Fibroblast of mammary gland (primary cell): Measurements from ENCODE around the gene SMYD4.

Source experiments
- DNase-seq: peaks from one replicate; pipeline ENCODE4 v3.0.0-alpha.2; 2010; ENCODE audit warnings: low read depth
- H3K4me3 ChIP-seq: 2 replicates; pipeline ENCODE4 v1.5.1; 2011; ENCODE audit warnings: low read depth, mild to moderate bottlenecking, low read length, moderate library complexity; ENCODE audit not compliant: control insufficient read depth
- CTCF ChIP-seq: conservative IDR thresholded peaks from 2 replicates; pipeline ENCODE4 v1.5.1; 2011; ENCODE audit warnings: low read depth, low read length, inconsistent platforms; ENCODE audit not compliant: control insufficient read depth, insufficient read depth

SMYD4 gene

GRCh38 chr17:1785930-1786329 is 43.8 kb downstream of the SMYD4 start:
- TF ChIP-seq CTCF = no peak
- peak; percentile 70 for DNase-seq
- H3K4me3 ChIP-seq = no peak overlapping the region

GRCh38 chr17:1783834-1784611 is 45.7 kb downstream of the SMYD4 start:
- DNase-seq = peak; percentile 99

GRCh38 chr17:1783271-1783670 is 46.4 kb downstream of the SMYD4 start:
- DNase-seq = peak; percentile 67
- TF ChIP-seq CTCF = no peak
- H3K4me3 ChIP-seq = no peak overlapping the region

More at GRCh38 chr17:1783834-1784611, 45.7 kb downstream of the SMYD4 start:
- TF ChIP-seq CTCF = peak; percentile 89
- no peak overlapping the region for H3K4me3 ChIP-seq

GRCh38 chr17:1782171-1782567 is 47.5 kb downstream of the SMYD4 start:
- no peak overlapping the region for H3K4me3 ChIP-seq
- no peak for DNase-seq
- TF ChIP-seq CTCF = no peak

- peak; percentile 99 for DNase-seq
- TF ChIP-seq CTCF = no peak
- H3K4me3 ChIP-seq = no peak overlapping the region
These were observed 50.1 kb downstream of the SMYD4 start for GRCh38 chr17:1779571-1780131.

GRCh38 chr17:1776857-1777256 is 52.8 kb downstream of the SMYD4 start:
- H3K4me3 ChIP-seq = no peak overlapping the region
- TF ChIP-seq CTCF = no peak

GRCh38 chr17:1776328-1776727 is 53.4 kb downstream of the SMYD4 start:
- TF ChIP-seq CTCF = no peak
- no peak for DNase-seq
- H3K4me3 ChIP-seq = no peak overlapping the region

More at GRCh38 chr17:1776857-1777256, 52.8 kb downstream of the SMYD4 start:
- no peak for DNase-seq
